HCT116 (cell line): Measurements from ENCODE around the gene MYOF. TPM values are rescaled to one million over a fixed set of nuclear protein-coding genes. Genes with fewer than 3 reads are reported as not detected.

Experiments
- ATAC-seq: fragments of 200-7000 bp; cut with Tn5 transposase; 2 replicates; pipeline ENCODE4 v1.9.1; 2020; ENCODE audit warnings: mild to moderate bottlenecking, moderate library complexity
- BruUV-seq: library from RNA; stranded (reverse); fragments of 400-500 nt; replicated peaks from 2 replicates; lab custom pipeline; 2021; lab: Mats Ljungman, UMichigan
- CTCF ChIA-PET: fragments of 300-600 bp; sonication (Branson Sonifier 250); formaldehyde crosslinking; loops from one replicate; lab custom pipeline; 2021; ENCODE audit warnings: antibody characterized with exemption; lab: Charles Lee
- POLR2A ChIA-PET: fragments of 300-600, 350-600 bp; sonication (Branson Sonifier 250); formaldehyde crosslinking; loops from one replicate; lab custom pipeline; 2021; ENCODE audit warnings: antibody characterized with exemption; lab: Charles Lee
- RAD21 ChIA-PET, 2 experiments: fragments of 300-600 bp; sonication (Branson Sonifier 250); formaldehyde crosslinking; loops; one replicate each; lab custom pipeline; 2023; ENCODE audit warnings: low total read pairs in 2 of 2; ENCODE audit not compliant: uncharacterized antibody in 2 of 2, unreplicated experiment in 2 of 2, low non-redundant PET in 1 of 2; lab: Charles Lee
- DNase-seq: peaks from one replicate; pipeline ENCODE4 v3.0.0-alpha.2; 2010; ENCODE audit warnings: low read depth, low spot score
- H2AFZ ChIP-seq: fragments of 200-600 bp; shearing (Covaris generic), sonication (generic); 2 replicates; pipeline ENCODE4 v1.6.1; 2017; ENCODE audit warnings: low read depth, mixed run types, mixed read lengths, antibody characterized with exemption, low read length; ENCODE audit not compliant: poor library complexity, severe bottlenecking
- H3K27ac ChIP-seq: 2 replicates; pipeline ENCODE4 v1.5.1; 2012; ENCODE audit warnings: low read depth, low read length
- H3K27me3 ChIP-seq: fragments of 200-600 bp; sonication (generic); 2 replicates; pipeline ENCODE4 v1.6.1; 2016; ENCODE audit warnings: mixed run types, low read length, mixed read lengths; ENCODE audit not compliant: insufficient read depth
- H3K36me3 ChIP-seq, 2 experiments: fragments of 200-500 bp in 1 of 2; fragments of 200-600 bp in 1 of 2; sonication (Bioruptor generic) in 1 of 2; sonication (generic) in 1 of 2; 2 replicates each; pipeline versions ENCODE4 v1.5.1 to v1.6.1; 2014 to 2016; ENCODE audit warnings: low read length in 2 of 2, inconsistent platforms in 1 of 2, mixed read lengths in 1 of 2, mixed run types in 1 of 2; ENCODE audit not compliant: insufficient read depth in 2 of 2, control insufficient read depth in 1 of 2
- H3K4me1 ChIP-seq, 2 experiments: fragments of 200-600 bp in 1 of 2; sonication (generic) in 1 of 2; 2 replicates each; pipeline versions ENCODE4 v1.5.1 to v1.6.1; 2012 to 2017; ENCODE audit warnings: low read length in 2 of 2, inconsistent platforms in 1 of 2, mild to moderate bottlenecking in 1 of 2, mixed read lengths in 1 of 2, mixed run types in 1 of 2, moderate library complexity in 1 of 2; ENCODE audit not compliant: insufficient read depth in 2 of 2, control insufficient read depth in 1 of 2
- H3K4me2 ChIP-seq: fragments of 200-600 bp; sonication (generic); 2 replicates; pipeline ENCODE4 v1.6.1; 2017; ENCODE audit warnings: mixed run types, low read length, mixed read lengths
- H3K4me3 ChIP-seq, 2 experiments: fragments of 200-600 bp in 1 of 2; sonication (generic) in 1 of 2; replicated peaks in 1 of 2; 2 replicates each; pipeline ENCODE4 v1.5.1; 2011 to 2016; ENCODE audit warnings: low read length in 2 of 2, control low read depth in 1 of 2, low read depth in 1 of 2, mild to moderate bottlenecking in 1 of 2, mixed read lengths in 1 of 2, mixed run types in 1 of 2
- H3K79me2 ChIP-seq: fragments of 200-600 bp; sonication (generic); 2 replicates; pipeline ENCODE4 v1.6.1; 2017; ENCODE audit warnings: mild to moderate bottlenecking, mixed run types, low read length, moderate library complexity, mixed read lengths; ENCODE audit not compliant: insufficient read depth
- H3K9ac ChIP-seq: fragments of 200-600 bp; sonication (generic); 2 replicates; pipeline ENCODE4 v1.6.1; 2016; ENCODE audit warnings: low read length, mixed read lengths
- H3K9me2 ChIP-seq: fragments of 200-600 bp; sonication (generic), shearing (Covaris generic); 2 replicates; pipeline ENCODE4 v1.6.1; 2017; ENCODE audit warnings: mixed run types, mild to moderate bottlenecking, moderate library complexity; ENCODE audit not compliant: insufficient read depth
- H3K9me3 ChIP-seq, 2 experiments: fragments of 200-500 bp in 1 of 2; fragments of 200-600 bp in 1 of 2; sonication (Bioruptor generic) in 1 of 2; sonication (generic) in 1 of 2; 2 replicates each; pipeline ENCODE4 v1.6.1; 2014 to 2017; ENCODE audit warnings: low read length in 2 of 2, mixed read lengths in 2 of 2, inconsistent platforms in 1 of 2, low read depth in 1 of 2, mild to moderate bottlenecking in 1 of 2, mixed run types in 1 of 2, moderate library complexity in 1 of 2; ENCODE audit not compliant: control insufficient read depth in 1 of 2, insufficient read depth in 1 of 2
- H4K20me1 ChIP-seq: fragments of 200-600 bp; sonication (generic), shearing (Covaris generic); 2 replicates; pipeline ENCODE4 v1.6.1; 2017; ENCODE audit warnings: mixed run types, mild to moderate bottlenecking, moderate library complexity; ENCODE audit not compliant: insufficient read depth
- CEBPB ChIP-seq: IDR thresholded peaks from 2 replicates; pipeline ENCODE4 v1.6.1; 2012; ENCODE audit warnings: low read depth
- CTCF ChIP-seq, 3 experiments: fragments of 200-600 bp in 1 of 3; sonication (generic) in 1 of 3; IDR thresholded peaks in 2 of 3; conservative IDR thresholded peaks in 1 of 3; 2 replicates each; pipeline ENCODE4 v1.5.1; 2012 to 2017; ENCODE audit warnings: low read depth in 2 of 3, low read length in 2 of 3, antibody characterized with exemption in 1 of 3, borderline replicate concordance in 1 of 3, control low read depth in 1 of 3, mild to moderate bottlenecking in 1 of 3, mixed read lengths in 1 of 3, mixed run types in 1 of 3, moderate library complexity in 1 of 3; ENCODE audit not compliant: insufficient read depth in 1 of 3
- ELF1 ChIP-seq: IDR thresholded peaks from 2 replicates; pipeline ENCODE4 v1.6.1; 2012; ENCODE audit warnings: low read depth, borderline replicate concordance
- EZH2phosphoT487 ChIP-seq: fragments of 200-600 bp; IDR thresholded peaks from 2 replicates; pipeline ENCODE4 v1.6.1; 2018; ENCODE audit warnings: antibody characterized with exemption, borderline replicate concordance
- FOSL1 ChIP-seq: IDR thresholded peaks from 2 replicates; pipeline ENCODE4 v1.6.1; 2012; ENCODE audit warnings: low read depth
- REST ChIP-seq: IDR thresholded peaks from 2 replicates; pipeline ENCODE4 v1.6.1; 2012; ENCODE audit warnings: low read depth
- SIN3A ChIP-seq: IDR thresholded peaks from 2 replicates; pipeline ENCODE4 v1.6.1; 2012; ENCODE audit warnings: low read depth
- SP1 ChIP-seq: IDR thresholded peaks from 2 replicates; pipeline ENCODE4 v1.6.1; 2012; ENCODE audit warnings: low read depth
- TCF7L2 ChIP-seq: IDR thresholded peaks from 2 replicates; pipeline ENCODE4 v1.7.0; 2011; ENCODE audit warnings: borderline replicate concordance, inconsistent platforms; ENCODE audit not compliant: insufficient read depth, insufficient read length; ENCODE audit errors: extremely low read depth
- ZNF274 ChIP-seq: fragments of 200-500 bp; sonication (Bioruptor generic); IDR thresholded peaks from 2 replicates; pipeline ENCODE4 v1.6.1; 2014; ENCODE audit warnings: mild to moderate bottlenecking, low read depth, low read length, inconsistent platforms
- intact Hi-C: fragments of 100-400 bp; cut with micrococcal nuclease; formaldehyde crosslinking; loops from 2 replicates; pipeline ENCODE4 v1.10.0; 2022
- total RNA-seq: library from RNA; stranded (reverse); gene quantifications from one replicate; pipeline ENCODE4 v1.2.1, GENCODE V29; 2021; ENCODE audit not compliant: unreplicated experiment

Gene MYOF
- total RNA-seq, 1 experiment from 2014 or later = 250 TPM

- ATAC-seq = no peak
- Histone ChIP-seq H3K27me3 (no peaks in the 10 kb centered on the region), H3K4me1 (peaks cover 47 to 64% of the 10 kb centered on the region in 2 experiments), H3K27ac (peak overlapping the region; percentile 98), H4K20me1 (no peaks in the 10 kb centered on the region), H3K9ac (peak overlapping the region; percentile 95), H2AFZ (no peak overlapping the region), H3K79me2 (peaks cover 56% of the 10 kb centered on the region), H3K4me2 (peak overlapping the region; percentile 96), H3K36me3 (peaks cover 0 to 18% of the 10 kb centered on the region in 2 experiments; a peak in 1 of 4 replicates), H3K4me3 (peak overlapping the region; percentile 57 to 83), H3K9me3 (no peaks in the 10 kb centered on the region), H3K9me2 (no peaks in the 10 kb centered on the region)
- DNase-seq = no peak
- TF ChIP-seq EZH2phosphoT487 (no peak), ELF1 (no peak), TCF7L2 (no peak), SIN3A (no peak), FOSL1 (no peak), SP1 (no peak), REST (no peak), CTCF (IDR thresholded peaks at IDR 0.05 in 2 of 3, conservative IDR thresholded peaks at IDR 0.05 in 1 of 3; ENCODE audit: borderline replicate concordance in 1 of 3, insufficient read depth in 1 of 3, low read depth in 2 of 3, low read length in 2 of 3) (no peak), CEBPB (no peak), ZNF274 (no peak)
- BruUV-seq = TSS peak; percentile 66
- CTCF ChIA-PET = interaction anchor here (0.6 to 6.1 kb wide), 27 partner anchors 10 to 406 kb away, joined by 3 to 196 read pairs (median 5); no protein-coding TSS in a partner anchor
- intact Hi-C loops = loop anchor here (1.0 kb wide), 2 partner anchors 42 to 105 kb away; no protein-coding TSS in a partner anchor
- RAD21 ChIA-PET = interaction anchor here (0.9 to 2.9 kb wide), 14 partner anchors 12 to 129 kb away, joined by 3 to 40 read pairs (median 6); no protein-coding TSS in a partner anchor
- POLR2A ChIA-PET = interaction anchor here (1.1 to 2.7 kb wide), 15 partner anchors 8 to 124 kb away, joined by 3 to 36 read pairs (median 8); no protein-coding TSS in a partner anchor
Observed at GRCh38 chr10:93481637-93482144, 443 bp downstream of the MYOF start.
